Fibroblast of pulmonary artery (primary cell): Measurements from ENCODE around the gene NCKAP1.
"Not testable (repeated sequence)": the region's sequence is repeated elsewhere in the genome, so short reads cannot be mapped to it uniquely, and the experiment has no call there.

Experiments
- DNase-seq: peaks from one replicate; pipeline ENCODE4 v3.0.0-alpha.2; 2010; ENCODE audit warnings: low read depth
- H3K4me3 ChIP-seq: replicated peaks from 2 replicates; pipeline ENCODE4 v1.5.1; 2011; ENCODE audit warnings: low read depth, mild to moderate bottlenecking, control low read depth, low read length, moderate library complexity
- TF ChIP-seq, protein P1 (sequence below): IDR thresholded peaks from 2 replicates; pipeline ENCODE4 v1.5.1; 2011; ENCODE audit warnings: mild to moderate bottlenecking, control low read depth, low read length, inconsistent platforms; ENCODE audit errors: missing control alignments

Gene NCKAP1

DNA sequence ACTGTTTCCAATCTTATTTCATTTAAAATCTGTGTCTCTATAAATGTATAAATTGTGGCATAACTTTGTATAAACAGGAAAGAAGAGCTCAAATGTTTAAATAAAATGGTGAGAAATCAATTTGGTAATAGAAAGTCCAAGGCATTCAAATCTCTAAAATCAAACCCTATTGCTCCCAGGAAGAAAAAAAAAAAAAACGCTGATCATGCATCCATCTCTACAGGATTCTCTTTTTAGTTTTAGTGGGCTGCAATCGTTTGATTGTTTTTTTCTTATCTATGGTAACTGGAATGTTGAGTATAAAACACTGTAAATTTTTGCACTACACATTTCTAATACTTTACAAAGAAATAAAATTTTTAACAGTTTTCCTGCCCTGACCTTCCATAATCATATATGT is 75.6 kb downstream of the NCKAP1 start:
- DNase-seq, result no peak
- no peak overlapping the region for H3K4me3 ChIP-seq
- TF ChIP-seq, protein P1, sequence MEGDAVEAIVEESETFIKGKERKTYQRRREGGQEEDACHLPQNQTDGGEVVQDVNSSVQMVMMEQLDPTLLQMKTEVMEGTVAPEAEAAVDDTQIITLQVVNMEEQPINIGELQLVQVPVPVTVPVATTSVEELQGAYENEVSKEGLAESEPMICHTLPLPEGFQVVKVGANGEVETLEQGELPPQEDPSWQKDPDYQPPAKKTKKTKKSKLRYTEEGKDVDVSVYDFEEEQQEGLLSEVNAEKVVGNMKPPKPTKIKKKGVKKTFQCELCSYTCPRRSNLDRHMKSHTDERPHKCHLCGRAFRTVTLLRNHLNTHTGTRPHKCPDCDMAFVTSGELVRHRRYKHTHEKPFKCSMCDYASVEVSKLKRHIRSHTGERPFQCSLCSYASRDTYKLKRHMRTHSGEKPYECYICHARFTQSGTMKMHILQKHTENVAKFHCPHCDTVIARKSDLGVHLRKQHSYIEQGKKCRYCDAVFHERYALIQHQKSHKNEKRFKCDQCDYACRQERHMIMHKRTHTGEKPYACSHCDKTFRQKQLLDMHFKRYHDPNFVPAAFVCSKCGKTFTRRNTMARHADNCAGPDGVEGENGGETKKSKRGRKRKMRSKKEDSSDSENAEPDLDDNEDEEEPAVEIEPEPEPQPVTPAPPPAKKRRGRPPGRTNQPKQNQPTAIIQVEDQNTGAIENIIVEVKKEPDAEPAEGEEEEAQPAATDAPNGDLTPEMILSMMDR, result no peak

DNA sequence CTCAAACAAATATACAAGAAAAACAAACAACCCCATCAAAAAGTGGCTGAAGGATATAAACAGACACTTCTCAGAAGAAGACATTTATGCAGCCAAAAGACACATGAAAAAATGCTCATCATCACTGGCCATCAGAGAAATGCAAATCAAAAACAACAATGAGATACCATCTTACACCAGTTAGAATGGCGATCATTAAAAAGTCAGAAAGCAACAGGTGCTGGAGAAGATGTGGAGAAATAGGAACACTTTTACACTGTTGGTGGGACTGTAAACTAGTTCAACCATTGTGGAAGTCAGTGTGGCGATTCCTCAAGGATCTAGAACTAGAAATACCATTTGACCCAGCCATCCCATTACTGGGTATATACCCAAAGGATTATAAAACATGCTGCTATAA is 77.4 kb downstream of the NCKAP1 start:
- DNase-seq, H3K4me3 ChIP-seq: not testable (repeated sequence)

DNA sequence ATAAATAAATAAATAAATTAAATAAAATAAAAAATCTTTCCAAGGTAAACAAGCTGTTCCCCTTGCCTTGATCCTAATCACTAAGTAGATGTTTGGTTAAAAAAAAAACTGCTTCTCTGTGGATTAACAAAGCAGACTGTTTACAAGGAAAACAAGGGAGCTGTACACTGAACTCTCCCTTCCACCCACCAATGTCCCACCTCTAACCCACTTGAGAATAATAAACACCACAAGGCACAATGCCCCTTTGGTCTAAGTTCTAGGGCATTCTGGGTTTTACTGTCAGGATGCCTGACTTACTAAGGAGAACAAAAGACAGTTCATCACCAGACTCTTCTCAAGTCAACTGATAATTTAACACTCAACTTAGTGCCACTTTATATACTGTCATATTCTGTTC is 83.5 kb downstream of the NCKAP1 start:
- no peak for DNase-seq
- TF ChIP-seq, protein P1, result no peak
- H3K4me3 ChIP-seq, result no peak overlapping the region

DNA sequence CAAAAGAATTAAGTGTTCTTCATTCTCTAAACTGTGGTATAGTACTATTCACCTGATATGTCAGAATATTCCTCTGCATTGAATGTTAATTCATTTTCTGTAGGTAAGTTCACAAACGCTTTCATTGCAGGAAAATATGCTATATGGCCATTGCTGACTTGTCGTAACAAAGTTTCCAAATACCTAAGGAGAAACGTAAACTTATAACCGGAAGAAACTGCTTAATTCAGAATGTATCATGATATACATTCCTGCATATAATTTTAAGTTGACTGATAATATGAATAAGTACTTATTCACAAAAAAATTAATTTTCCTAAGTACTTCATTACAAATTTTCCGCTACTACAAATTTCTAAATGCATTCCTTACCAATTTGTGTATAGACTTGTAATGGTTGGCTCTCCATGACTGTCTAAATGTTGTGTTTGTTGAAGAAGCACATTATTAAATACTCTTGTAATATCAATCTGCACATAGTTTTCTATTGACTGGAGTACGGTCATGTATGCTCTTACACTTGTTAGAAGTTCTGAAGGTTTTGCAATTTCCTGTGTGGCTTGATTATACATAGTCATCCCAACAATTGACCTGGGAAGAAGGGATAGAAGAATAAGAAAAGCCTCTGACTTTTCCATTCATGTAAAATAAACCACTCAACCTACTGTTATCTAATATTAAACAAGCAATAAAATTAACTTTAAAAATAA is 85.4 kb downstream of the NCKAP1 start:
- TF ChIP-seq, protein P1, result no peak
- H3K4me3 ChIP-seq, result no peak overlapping the region
- peak; percentile 71 for DNase-seq

DNA sequence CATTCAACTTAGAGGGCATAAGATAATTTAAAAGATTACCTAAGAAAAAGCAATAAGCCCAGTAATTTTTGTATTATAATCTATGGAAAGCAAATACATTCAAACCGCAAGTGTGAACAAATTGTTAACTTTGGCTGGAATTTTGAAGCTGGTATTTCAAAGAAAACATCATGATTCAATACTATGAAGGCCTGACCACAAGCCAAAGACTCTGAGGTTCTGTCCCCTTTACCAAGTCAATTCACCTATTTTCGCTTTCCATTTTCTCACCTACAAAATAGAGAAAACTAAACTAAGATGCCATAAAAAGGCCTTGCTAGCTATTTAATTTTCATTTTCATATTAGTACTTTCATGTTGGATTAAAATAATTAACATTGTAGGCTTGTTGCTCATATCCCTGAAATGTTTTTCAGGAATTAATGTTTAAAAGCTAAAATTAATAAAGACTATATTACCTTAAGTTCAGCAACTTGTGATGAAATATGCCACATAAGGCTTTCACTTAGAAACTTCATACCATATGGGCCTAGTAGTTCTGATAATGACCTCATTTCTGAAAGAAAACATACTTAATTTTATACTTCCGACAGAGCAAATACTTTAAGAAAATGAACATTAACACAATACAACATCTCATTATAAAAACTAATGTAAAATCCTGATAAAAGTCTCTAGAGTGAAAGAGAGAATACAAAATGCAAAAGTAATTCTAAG is 86.2 kb downstream of the NCKAP1 start:
- no peak overlapping the region for H3K4me3 ChIP-seq
- no peak for DNase-seq
- TF ChIP-seq, protein P1, result no peak

DNA sequence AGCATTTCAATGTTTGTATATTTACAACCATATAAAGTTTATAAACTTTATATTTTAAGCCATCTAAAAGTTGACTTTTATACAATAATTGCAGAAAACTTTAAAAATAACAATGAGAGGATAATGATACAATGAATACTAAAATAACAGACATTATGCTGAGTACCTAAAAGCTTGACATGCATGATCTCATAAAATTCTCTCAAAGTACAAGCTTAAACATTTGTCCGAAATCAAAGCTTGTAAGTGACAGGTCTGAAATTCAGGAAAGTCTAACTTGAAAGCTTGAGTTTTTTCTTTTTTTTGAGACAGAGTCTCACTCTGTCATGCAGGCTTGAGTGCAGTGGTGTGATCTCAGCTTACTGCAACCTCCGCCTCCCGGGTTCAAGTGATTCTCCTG is 87.7 kb downstream of the NCKAP1 start:
- no peak for DNase-seq
- TF ChIP-seq, protein P1, result no peak
- H3K4me3 ChIP-seq, result no peak overlapping the region

DNA sequence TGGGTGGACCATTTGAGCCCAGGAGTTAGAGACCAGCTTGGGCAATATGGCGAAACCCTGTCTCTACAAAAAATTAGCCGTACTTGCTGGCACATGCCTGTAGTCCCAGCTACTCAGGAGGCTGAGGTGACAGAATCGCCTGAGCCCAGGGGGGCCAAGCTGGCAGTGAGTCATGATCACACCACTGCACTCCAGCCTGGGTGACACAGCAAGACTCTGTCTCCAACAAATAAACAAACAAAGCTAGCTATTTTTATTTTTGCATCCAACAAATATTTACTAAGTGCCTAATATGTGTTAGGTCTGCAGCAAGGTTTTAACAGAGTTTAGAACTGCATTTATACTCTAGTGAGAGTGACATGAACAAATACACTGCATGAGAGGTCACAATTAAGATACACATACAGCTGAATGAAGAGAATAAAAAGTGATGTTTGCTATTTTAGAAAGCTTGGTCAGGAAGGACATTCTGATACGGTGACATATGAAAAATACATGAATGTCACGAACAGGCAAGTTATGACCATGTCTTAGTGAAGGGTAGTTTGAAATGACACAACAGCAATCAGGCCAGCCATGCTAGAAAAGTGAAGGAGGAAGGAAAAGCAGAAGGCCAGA is 88.6 kb downstream of the NCKAP1 start:
- no peak for DNase-seq
- TF ChIP-seq, protein P1, result no peak
- no peak overlapping the region for H3K4me3 ChIP-seq
